Fibroblast of skin of left quadriceps (primary cell): ENCODE data around the gene SOCS6.
"Not testable (repeated sequence)": the region's sequence is repeated elsewhere in the genome, so short reads cannot be mapped to it uniquely, and the experiment has no call there.

Source experiments
- DNase-seq, 2 experiments: peaks; one replicate each; pipeline ENCODE4 v3.0.0-alpha.2; 2013; ENCODE audit warnings: low read depth in 2 of 2

Gene SOCS6, protein sequence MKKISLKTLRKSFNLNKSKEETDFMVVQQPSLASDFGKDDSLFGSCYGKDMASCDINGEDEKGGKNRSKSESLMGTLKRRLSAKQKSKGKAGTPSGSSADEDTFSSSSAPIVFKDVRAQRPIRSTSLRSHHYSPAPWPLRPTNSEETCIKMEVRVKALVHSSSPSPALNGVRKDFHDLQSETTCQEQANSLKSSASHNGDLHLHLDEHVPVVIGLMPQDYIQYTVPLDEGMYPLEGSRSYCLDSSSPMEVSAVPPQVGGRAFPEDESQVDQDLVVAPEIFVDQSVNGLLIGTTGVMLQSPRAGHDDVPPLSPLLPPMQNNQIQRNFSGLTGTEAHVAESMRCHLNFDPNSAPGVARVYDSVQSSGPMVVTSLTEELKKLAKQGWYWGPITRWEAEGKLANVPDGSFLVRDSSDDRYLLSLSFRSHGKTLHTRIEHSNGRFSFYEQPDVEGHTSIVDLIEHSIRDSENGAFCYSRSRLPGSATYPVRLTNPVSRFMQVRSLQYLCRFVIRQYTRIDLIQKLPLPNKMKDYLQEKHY

DNA sequence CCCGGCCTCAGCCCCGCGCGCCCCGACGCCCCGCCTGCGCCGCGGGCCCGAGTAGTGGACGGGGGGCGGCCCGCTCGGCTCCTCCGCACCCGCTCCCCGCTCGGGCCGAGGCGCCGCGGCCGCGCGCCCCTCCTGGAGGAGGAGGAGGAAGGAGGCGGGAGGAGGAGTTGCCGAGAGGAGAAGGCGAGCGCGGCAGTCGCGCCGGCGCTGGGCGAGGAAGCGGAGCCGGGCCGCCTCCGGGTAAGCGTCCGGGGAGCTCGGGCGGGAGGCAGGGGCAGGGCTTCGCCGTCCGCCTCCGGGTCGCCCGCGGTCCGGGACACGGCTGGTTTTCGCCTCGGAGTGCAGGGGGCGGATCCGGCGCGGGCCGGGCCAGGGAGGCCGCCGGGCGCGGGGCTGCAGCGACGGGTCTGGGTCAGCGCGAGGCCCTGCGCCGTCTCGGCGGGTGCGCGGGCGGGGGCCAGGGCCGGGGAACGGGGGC, at the start of gene SOCS6:
SOCS6 (plus strand) TSS at position 195 of the 478 bp plus-strand sequence. CDS start 35,624 bp downstream, outside the sequence.
- peak; percentile 32 to 45 for DNase-seq

DNA sequence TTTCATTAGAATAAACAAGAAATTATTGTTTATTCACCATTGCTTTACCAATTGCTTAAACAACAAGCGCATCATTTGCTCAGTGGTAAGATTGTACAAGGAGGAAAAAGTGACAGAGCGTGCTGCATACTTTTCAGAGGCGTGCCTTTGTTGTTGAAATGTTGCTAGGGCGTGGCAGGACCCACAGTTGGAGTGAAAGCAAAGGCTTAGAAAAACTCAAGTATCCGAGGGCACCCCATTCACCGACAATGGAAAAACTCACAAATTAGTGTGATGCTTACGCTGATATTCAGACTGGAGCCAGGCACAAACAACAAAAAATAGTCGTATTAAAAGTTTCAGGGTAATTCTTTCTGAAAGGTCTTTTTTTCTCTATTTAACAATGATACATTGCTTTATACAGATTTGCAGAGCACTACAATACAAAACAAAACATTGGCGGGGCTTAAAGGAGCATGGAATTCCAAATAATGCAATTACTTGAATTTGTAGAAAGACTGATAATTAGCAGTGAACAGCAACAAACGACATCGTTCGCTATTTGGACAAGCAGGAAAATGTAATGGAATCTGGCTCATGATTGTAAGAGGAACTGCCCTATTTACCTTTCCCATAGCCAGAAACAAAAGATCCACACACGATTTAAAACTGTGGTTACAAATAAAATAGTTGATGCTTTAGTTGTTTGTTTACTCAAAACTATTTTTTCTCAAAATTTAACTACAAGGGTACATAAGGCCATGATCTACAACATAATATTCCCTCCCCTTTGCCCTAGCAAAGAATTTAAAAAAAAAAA, 45.5 kb upstream of the SOCS6 start:
- no peak for DNase-seq

DNA sequence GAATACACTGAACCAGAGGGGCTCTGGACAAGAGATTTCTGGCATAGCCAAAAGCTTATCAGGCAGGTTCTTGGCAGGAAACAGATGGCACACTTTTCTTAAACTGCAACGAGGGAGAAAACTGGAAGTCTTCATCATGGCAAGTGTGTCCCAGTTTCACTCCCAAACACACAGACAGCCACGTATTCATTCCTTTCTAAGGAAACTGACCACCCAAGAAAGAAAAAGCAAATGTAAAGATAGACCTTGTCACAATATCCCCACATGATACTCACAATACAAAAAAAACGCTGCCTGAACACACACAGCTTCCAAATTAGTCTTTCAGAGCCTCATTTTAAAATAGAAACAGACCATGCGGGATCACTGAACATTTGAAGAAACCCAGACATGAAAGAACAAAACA, 42.8 kb upstream of the SOCS6 start:
- DNase-seq, result no peak

DNA sequence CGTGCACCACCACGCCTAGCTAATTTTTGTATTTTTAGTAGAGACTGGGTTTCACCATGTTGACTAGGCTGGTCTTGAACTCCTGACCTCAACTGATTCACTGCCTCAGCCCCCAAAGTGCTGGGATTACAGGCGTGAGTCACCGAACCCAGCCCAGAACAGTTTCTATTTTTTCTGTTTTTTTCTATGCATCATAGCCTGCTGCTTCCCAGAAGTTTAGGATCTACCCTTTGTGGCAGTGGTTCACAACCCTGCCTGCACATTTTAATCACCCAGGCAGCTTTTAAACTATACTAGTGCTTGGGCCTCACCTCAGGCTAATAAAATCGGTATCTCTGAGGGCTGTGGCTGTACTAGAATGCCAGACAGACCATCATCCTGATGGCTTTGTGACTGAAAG, 39.7 kb upstream of the SOCS6 start:
- DNase-seq, result no peak

DNA sequence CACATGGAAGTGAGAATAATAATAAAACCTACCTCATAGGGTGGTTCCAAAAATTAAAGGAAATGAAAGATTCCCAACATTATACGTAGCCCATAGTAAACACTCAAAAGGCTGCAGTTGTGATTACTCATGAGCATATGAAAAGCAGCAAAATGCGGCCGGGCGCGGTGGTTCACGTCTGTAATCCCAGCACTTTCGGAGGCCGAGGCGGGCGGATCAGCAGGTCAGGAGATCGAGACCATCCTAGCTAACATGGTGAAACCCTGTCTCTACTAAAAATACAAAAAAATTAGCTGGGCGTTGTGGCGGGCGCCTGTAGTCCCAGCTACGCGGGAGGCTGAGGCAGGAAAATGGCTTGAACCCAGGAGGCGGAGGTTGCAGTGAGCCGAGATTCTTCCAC, 39.0 kb upstream of the SOCS6 start:
- not testable (repeated sequence) for DNase-seq

DNA sequence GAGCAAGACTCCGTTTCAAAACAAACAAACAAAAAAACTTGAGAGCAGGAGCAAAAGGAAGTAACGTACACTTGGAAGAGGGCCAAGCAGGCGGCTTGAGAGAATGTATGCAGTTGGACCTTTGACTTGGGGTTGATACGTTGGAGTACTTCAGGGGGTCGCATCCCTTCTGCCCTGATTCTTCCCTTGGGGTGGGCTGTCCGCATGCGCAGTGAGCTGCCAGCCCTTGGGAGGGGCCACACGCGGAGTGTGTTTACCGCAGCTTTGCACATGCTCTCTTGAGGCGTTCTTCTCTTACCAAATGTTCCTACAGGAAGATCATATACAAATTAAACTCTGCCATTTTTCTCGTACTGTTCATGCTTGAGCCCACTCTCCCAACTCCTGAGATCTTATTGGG, 38.1 kb upstream of the SOCS6 start:
- DNase-seq, result no peak

DNA sequence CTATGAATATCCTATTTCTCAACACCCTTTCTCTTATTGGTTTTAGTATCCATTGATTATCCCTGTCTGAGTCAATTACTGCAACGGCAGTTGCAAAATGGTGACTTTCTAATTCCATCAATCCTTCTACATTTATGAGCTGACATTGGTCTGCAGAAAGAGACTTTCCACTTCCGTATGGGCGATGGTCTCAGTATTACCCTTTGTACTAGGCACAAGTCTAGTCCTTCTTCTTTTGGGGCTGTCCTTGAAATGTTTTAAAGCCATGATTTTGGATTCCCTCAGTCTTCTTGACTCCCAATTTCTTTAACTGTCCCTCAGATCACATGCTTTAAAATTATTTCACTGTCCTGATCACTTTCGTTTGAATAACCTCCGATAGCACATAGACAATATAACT, 32.7 kb upstream of the SOCS6 start:
- DNase-seq, result no peak

DNA sequence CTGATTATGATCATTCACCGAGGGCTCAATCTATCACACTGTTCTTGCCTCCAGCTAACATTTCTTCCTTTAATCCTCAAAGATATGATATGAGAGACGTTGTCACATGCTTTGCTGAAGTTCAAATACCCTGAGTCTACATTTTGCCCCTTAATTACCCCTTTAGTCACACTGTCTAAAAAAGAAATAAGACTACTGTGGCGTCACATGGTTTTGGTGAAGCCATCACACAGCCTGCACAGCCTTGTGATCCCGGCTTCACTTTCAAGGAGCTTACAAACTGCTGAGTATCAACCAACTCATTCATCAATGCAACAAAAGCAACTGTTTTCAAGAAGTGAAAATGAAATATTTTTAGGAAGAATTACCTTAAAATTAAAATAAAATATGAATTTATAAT, 31.9 kb upstream of the SOCS6 start:
- DNase-seq, result no peak

DNA sequence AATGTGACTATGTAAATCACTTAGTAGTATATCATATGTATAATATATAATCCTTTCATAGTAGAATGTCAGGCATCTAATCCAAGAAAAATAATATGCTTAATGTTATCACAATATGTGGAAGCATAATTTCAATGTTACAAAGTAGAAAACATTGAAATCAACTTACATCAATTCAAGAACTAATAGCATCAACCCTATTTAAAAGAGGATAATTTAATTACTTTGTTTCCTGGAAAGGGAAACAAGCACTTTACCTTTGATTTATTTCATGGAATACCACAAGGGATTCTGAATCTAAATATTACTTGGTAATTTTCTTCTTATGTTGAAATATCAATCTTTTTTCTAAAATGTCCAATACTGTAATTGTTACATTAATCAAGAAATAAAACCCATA, 30.6 kb upstream of the SOCS6 start:
- DNase-seq, result no peak

DNA sequence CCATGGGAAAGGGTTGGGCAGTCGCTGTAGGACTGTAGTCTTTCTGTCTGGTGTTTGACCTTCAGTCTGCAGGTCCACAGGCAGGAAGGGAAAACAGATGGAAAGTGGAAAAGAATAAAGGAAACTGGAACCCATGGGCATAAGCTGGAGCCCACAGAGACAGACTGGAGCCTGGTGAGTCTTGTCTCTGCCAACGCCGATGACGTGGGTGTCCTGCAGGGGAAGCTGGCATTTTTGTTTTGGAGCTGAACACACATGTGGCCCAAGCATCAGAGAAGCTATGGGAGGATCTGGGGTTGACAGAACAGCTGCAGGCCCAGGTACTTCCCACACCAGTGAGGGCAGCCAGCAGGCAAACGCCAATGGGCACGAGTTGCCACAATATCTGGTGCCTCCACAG, 28.2 kb upstream of the SOCS6 start:
- DNase-seq, result no peak

DNA sequence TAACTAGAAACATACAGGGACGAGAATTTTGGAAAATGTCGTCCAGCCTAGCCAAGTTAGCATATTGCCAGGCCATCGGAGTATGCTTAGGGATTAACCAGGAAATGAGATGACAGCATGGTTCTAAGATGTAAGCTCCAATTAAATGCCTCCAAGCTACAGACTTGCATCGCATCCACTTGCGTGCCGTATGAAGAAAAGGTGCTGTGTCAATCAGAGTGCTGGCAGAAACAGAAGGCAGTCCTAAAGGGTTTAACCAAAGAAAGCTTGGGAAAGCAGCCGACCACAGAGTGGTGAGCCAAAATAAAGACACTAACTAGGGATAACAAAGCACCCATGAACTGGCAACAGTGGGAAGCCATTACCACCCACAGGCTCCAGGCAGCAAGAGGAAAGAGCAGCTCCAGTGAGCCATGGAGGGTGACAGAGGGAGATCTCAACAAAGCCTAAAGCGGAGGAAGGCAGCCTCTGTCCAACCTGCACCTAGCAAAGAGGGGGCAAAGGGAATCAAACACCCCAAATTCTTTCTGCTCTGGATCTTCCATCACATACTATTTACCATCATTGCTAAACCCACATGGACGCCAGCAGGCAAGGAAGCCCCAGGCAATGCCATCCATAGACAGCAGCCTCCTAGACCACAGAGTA, 27.6 kb upstream of the SOCS6 start:
- DNase-seq, result no peak

DNA sequence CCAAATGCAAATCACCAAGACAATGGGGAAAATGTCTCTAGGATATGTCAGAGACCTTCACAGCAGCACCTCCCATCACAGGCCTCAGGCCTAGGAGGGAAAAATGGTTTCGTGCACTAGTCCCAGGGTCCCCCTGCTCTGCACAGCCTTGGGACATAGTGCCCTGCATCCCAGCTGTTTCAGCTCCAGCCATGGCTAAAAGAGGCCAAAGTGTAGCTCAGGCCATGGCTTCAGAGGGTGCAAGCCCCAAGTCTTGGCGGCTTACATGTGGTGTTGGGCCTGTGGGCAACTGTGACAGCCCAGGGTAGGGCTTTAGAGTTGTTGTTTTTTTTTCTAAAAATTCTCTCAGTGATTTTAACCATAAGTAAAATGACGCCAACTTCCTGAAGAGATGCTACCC, 25.5 kb upstream of the SOCS6 start:
- DNase-seq, result no peak

DNA sequence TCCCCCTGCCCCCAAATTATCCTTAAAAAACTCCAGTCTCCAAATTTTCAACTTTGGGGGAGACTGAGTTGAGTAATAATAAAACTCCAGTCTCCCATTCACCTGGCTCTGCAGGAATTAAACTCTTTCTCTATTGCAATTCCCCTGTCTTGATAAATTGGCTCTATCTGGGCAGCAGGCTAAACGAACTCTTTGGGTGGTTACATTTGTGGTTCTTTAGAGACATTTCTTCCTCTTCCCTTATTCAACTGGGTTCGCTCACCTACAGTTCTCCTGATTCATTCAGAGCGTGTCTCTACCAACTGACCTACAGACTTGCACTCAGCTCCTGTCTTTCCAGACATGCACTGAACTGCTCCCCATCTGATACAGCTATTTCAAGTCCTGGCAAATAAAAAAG, 17.1 kb upstream of the SOCS6 start:
- no peak for DNase-seq

DNA sequence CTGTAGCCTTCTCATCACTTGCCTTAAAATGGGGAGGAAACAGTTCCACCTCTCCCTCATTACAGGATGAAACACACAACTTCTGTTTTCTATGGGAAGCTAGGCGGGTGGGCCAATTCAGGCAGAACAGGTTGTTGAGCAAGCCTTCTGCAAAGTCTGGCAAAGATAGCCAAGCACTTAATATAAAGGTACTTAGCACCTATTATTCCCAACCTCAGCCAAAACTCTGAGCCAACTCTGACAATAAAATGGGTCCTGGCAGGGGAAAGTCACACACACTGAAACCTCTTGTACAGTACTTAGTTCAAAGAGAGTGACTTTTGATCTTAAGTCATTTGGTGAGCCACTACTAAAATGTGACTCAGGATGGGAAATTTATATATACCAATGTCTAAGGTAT, 15.8 kb upstream of the SOCS6 start:
- no peak for DNase-seq

DNA sequence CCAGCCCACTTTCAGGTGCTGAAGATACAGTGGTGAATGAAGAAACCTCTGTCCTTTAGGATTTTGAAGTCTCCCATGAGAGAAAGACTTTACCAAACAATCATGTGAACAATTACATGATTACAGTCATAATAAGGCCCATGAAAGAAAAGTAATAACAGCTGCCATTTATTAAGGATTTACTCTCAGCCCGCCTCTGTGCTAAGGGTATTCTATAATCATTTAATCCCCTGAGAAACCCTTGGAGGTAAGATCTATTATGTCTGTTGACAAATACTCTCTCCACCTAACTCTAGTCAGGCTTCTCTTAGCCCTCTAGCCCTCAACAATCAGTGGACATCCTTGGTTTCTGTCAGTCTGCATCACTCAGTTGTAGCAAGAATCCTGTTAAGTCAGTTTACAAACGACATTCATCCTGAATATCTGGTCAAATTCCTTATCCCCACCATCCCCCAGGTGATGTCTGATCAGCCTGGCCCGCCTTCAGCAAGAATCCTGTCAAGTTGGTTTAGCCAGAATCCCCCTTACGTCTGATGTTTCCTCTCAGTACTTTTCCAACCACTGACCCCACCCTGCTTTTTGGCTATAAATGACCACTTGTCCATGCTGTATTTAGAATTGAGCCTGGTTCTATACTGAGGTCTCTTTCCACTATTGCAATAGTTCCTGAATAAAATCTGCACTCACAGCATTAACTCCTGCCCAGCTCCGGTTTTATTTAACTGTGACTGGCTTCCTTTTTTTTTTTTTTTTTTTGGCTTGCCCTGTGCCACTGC, 12.2 kb upstream of the SOCS6 start:
- no peak for DNase-seq

DNA sequence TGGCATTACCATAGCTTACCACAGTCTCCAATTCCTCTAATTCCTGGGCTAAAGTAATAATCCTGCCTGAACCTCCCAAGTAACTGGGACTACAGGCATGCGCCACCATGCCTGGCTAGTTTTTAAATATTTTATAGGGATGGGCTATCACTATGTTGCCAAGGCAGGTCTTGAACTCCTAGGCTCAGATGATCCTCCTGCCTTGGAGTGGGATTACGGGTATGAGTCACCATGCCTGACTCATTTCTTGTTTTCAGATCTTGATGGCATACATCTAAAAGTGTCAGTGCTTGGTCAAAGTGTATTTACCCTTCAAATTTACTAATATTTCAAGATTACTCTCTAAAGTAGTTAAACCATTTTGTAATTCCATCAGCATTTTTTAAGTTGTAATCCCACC, 9.4 kb upstream of the SOCS6 start:
- DNase-seq, result no peak

DNA sequence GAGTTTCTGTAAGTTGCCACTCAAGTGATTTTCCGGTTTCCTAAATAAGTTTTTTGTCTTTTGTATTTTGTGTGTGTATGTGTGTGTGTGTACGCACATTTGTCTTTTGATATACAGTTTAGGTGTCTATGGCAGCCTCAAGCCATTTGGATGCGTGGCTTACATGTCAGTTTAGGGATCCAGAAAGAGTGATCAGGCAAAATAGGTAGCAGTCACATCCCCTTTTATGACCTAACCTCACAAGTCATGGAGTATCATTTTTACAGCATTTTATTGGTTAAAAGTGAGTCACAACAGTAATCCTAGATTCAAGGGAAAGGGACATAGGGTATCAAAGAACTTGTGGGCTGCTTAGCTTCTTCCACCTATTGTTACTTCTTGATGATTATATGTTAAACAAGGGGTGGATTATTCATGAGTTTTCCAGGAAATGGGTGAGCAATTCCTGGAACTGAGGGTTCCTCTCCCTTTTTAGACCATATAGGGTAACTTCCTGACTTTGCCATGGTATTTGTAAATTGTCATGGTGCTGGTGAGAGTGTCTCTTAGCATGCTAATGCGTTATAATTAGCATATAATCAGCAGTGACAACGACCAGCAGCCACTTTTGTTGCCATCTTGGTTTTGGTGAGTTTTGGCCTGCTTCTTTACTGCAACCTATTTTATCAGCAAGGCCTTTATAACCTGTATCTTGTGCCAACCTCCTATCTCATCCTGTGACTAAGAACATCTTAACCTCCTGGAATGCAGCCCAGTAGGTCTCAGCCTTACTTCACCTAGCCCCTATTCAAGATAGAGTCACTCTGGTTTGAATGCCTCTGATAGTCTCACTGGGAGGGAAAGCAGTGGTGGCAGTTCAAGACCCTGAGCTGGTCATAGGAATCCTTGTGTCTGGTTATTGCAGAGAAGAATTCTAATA, 8.6 kb upstream of the SOCS6 start:
- no peak for DNase-seq

DNA sequence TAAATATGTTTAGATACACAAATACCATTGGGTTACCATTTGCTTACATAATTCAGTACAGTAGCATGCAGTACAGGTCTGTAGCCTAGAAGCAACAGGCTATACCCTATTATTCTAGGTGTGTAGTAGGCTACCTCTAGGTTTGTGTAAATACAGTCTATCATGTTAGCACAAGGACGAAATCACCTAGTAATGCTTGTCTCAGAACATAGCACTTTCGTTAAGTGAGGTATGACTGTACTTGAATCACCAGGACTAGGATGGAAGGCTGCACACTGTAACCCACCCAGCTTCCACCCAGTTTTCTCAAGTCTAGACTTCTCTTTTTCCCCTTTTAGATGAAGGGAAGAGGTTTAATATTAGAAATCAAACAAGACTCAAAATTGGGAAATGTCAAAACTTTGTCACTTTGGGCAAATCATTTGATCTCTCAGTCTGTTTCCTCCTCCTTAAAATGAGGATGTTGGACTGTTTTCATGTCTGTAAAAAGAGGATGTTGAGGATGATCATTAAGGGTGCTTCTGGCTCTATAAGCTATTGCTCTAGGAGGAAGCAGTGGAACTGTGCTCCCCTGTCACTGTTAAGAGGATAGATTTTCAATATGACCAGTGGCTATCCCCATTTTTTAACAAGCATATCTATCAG, 3.7 kb upstream of the SOCS6 start:
- no peak for DNase-seq

DNA sequence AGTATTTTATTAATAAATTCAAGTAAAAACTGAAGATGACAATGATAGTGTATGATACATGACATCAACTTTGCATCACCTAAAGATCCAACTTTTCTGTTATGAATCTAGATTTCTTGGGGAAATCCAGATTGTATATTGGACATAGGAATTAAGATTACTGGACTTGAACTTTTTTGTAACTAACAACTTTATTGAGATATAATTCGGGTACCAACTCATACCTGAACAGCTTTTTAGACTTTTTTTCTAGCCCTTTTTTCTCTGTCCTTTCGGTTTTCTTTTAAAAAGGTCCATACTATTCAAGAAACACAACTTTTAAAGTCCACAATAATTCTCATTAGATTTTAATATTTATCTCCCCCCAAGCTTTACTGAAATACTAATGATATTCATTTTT, 1.1 kb upstream of the SOCS6 start:
- no peak for DNase-seq
